ENCODE data around the gene SNTA1. TPM values are rescaled to one million over a fixed set of nuclear protein-coding genes. Genes with fewer than 3 reads are reported as not detected.

Gene SNTA1
- total and polyA plus RNA-seq, 2 of the 13 experiments (the other 11 are each of a cell fraction or from before 2014, with no cell fraction given): 16.4 to 18.3 TPM

DNA sequence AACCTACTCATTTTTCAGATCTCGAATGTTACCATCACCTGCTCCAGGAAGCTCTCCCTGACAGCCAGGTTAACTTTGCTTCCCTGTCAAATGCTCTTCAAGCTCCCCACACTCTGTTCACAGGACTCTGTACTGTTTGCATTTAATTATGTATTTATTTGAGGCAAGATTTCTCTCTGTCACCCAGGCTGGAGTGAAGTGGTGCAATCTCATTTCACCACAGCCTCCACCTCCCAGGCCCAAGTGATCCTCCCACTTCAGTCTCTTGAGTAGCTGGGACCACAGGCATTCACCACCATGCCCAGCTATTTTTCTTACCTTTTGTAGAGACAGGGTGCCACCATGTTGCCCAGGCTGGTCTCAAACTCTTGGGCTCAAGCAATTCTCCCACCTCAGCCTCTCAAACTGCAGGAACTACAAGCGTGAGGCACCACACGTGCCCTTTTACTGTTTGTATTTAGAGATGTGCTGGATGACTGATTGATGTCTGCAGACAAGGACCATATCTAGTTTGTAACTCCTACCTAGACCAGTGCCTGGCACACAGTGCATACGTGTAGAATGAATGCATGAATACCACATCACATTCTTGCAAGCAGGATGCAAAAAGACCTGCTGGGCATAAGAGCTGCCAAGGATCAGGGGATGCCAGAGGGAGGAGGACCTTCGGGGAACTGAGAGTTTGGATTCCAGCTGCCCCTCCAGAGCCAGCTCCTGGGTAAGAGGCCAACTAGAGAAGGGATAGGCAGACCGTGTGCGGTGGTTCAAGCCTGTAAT, 30.7 kb upstream of the SNTA1 start (continued):
- TF ChIP-seq, protein P1, sequence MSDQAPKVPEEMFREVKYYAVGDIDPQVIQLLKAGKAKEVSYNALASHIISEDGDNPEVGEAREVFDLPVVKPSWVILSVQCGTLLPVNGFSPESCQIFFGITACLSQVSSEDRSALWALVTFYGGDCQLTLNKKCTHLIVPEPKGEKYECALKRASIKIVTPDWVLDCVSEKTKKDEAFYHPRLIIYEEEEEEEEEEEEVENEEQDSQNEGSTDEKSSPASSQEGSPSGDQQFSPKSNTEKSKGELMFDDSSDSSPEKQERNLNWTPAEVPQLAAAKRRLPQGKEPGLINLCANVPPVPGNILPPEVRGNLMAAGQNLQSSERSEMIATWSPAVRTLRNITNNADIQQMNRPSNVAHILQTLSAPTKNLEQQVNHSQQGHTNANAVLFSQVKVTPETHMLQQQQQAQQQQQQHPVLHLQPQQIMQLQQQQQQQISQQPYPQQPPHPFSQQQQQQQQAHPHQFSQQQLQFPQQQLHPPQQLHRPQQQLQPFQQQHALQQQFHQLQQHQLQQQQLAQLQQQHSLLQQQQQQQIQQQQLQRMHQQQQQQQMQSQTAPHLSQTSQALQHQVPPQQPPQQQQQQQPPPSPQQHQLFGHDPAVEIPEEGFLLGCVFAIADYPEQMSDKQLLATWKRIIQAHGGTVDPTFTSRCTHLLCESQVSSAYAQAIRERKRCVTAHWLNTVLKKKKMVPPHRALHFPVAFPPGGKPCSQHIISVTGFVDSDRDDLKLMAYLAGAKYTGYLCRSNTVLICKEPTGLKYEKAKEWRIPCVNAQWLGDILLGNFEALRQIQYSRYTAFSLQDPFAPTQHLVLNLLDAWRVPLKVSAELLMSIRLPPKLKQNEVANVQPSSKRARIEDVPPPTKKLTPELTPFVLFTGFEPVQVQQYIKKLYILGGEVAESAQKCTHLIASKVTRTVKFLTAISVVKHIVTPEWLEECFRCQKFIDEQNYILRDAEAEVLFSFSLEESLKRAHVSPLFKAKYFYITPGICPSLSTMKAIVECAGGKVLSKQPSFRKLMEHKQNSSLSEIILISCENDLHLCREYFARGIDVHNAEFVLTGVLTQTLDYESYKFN (CRISPR knock-in tag; conservative IDR thresholded peaks at IDR 0.05): 0 out of 2 replicates have a peak, but pooled peaks have one; percentile 19
- TF ChIP-seq GATAD1 (CRISPR knock-in tag; IDR thresholded peaks at IDR 0.05) (no peak), ZNF12 (CRISPR knock-in tag; IDR thresholded peaks at IDR 0.05) (no peak), MZF1 (CRISPR knock-in tag; IDR thresholded peaks at IDR 0.05; ENCODE audit: borderline replicate concordance) (no peak), ZNF543 (CRISPR knock-in tag; IDR thresholded peaks at IDR 0.05) (0 out of 2 replicates have a peak, but pooled peaks have one; percentile 19), EZH2 (conservative IDR thresholded peaks at IDR 0.05; ENCODE audit: low read depth, low read length) (no peak), ISL2 (CRISPR knock-in tag; IDR thresholded peaks at IDR 0.05) (no peak), NFIC (IDR thresholded peaks at IDR 0.05; ENCODE audit: low read length) (no peak), NRL (CRISPR knock-in tag; IDR thresholded peaks at IDR 0.05; ENCODE audit: borderline replicate concordance) (peak; percentile 40; the same call in 1 of the 2 replicates), NFATC3 (CRISPR knock-in tag; IDR thresholded peaks at IDR 0.05) (no peak), MED1 (CRISPR knock-in tag; IDR thresholded peaks at IDR 0.05) (0 out of 2 replicates have a peak, but pooled peaks have one; percentile 14), ZNF670 (CRISPR knock-in tag; IDR thresholded peaks at IDR 0.05; ENCODE audit: borderline replicate concordance) (0 out of 2 replicates have a peak, but pooled peaks have one; percentile 28), ZNF230 (CRISPR knock-in tag; IDR thresholded peaks at IDR 0.05) (0 out of 2 replicates have a peak, but pooled peaks have one; percentile 4), TBX2 (CRISPR knock-in tag; IDR thresholded peaks at IDR 0.05; ENCODE audit: borderline replicate concordance) (no peak), BORCS8-MEF2B (CRISPR knock-in tag; IDR thresholded peaks at IDR 0.05) (0 out of 2 replicates have a peak, but pooled peaks have one; percentile 29), SRSF9 (IDR thresholded peaks at IDR 0.05; ENCODE audit: borderline replicate concordance, insufficient read depth, low read depth, low read length, poor library complexity, severe bottlenecking) (no peak), HNF4G (IDR thresholded peaks at IDR 0.05; ENCODE audit: borderline replicate concordance, low read depth, low read length) (0 out of 2 replicates have a peak, but pooled peaks have one; percentile 6), HNF4G (CRISPR knock-in tag; IDR thresholded peaks at IDR 0.05; ENCODE audit: borderline replicate concordance, low read depth) (no peak), KDM1A (CRISPR knock-in tag; IDR thresholded peaks at IDR 0.05) (no peak)
- TF ChIP-seq, protein P2, sequence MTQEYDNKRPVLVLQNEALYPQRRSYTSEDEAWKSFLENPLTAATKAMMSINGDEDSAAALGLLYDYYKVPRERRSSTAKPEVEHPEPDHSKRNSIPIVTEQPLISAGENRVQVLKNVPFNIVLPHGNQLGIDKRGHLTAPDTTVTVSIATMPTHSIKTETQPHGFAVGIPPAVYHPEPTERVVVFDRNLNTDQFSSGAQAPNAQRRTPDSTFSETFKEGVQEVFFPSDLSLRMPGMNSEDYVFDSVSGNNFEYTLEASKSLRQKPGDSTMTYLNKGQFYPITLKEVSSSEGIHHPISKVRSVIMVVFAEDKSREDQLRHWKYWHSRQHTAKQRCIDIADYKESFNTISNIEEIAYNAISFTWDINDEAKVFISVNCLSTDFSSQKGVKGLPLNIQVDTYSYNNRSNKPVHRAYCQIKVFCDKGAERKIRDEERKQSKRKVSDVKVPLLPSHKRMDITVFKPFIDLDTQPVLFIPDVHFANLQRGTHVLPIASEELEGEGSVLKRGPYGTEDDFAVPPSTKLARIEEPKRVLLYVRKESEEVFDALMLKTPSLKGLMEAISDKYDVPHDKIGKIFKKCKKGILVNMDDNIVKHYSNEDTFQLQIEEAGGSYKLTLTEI (CRISPR knock-in tag; conservative IDR thresholded peaks at IDR 0.05): no peak
- TF ChIP-seq, protein P3, sequence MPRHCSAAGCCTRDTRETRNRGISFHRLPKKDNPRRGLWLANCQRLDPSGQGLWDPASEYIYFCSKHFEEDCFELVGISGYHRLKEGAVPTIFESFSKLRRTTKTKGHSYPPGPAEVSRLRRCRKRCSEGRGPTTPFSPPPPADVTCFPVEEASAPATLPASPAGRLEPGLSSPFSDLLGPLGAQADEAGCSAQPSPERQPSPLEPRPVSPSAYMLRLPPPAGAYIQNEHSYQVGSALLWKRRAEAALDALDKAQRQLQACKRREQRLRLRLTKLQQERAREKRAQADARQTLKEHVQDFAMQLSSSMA (CRISPR knock-in tag; IDR thresholded peaks at IDR 0.05): no peak
